ENCODE data around the gene FAM169A.

Gene FAM169A

DNA sequence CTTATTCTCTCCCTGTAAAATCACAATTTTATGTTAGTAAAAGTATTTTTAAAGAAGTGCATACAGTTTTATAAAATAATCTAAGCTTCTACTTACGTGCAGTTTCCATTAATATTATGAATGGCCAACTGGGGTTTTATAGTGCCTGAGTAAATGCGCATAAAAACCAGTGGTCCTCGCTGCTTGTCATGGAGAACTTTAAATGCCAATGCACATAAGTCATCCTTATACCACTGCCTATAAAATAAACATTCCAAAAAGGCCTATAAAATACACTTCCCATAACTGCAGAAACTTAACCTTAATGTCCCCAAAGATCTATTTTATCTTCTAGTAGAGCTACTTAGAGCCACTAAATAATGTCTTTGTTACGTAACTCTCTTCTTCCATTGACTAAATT is 127.8 kb downstream of the FAM169A start:
- Histone ChIP-seq H3K9me3 (ENCODE audit: low read depth, low read length) (no peaks in the 10 kb centered on the region), H3K9ac (ENCODE audit: insufficient read length) (no peak overlapping the region), H3K4me3 (no peak overlapping the region), H3K27ac (no peak overlapping the region), H3K36me3 (ENCODE audit: insufficient read depth, low read length) (peaks cover 54% of the 10 kb centered on the region)
- no peak for TF ChIP-seq POLR2AphosphoS5 (IDR thresholded peaks at IDR 0.05; ENCODE audit: borderline replicate concordance, low read depth, low read length)
- no peak for TF ChIP-seq EZH2 (IDR thresholded peaks at IDR 0.05)
- TF ChIP-seq FOXP2 (optimal IDR thresholded peaks at IDR 0.05; ENCODE audit: control extremely low read depth, extremely low read length, insufficient read depth): no peak
- DNase-seq (ENCODE audit: low read depth, low spot score): no peak

DNA sequence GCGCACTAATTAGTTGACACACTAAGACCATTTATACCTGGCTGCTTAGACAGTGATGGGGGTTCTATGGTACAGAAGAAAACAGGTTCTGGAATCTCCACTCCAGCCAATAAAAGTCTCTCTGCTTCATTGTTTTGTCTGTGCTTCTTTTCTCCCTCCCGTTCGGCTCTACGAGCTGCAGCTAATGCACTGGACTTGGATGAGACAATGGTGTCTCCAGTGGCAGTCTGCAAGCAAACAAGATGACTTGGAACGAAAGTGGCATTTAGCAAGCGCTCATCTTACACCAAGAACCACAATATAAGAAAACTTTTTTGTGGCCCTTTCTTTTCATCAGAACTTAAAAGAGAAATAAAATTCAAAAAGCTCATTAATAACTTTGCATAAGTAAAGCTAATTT is 129.4 kb downstream of the FAM169A start:
- DNase-seq (ENCODE audit: low read depth, low spot score): no peak
- no peak for TF ChIP-seq FOXP2 (optimal IDR thresholded peaks at IDR 0.05; ENCODE audit: control extremely low read depth, extremely low read length, insufficient read depth)
- TF ChIP-seq EZH2 (IDR thresholded peaks at IDR 0.05): no peak
- TF ChIP-seq POLR2AphosphoS5 (IDR thresholded peaks at IDR 0.05; ENCODE audit: borderline replicate concordance, low read depth, low read length): no peak
- Histone ChIP-seq H3K9me3 (ENCODE audit: low read depth, low read length) (no peaks in the 10 kb centered on the region), H3K4me3 (no peak overlapping the region), H3K36me3 (ENCODE audit: insufficient read depth, low read length) (peaks cover 54% of the 10 kb centered on the region), H3K9ac (ENCODE audit: insufficient read length) (no peak overlapping the region), H3K27ac (no peak overlapping the region)
